ENCODE data around the gene TIAM2.

GRCh38 chr6:155254139-155254538 lies 259.0 kb downstream of the TIAM2 start:
- TF ChIP-seq CTCF (IDR thresholded peaks at IDR 0.05) = no peak
- TF ChIP-seq POLR2A (IDR thresholded peaks at IDR 0.05) = no peak

Measured in adrenal gland (tissue), 5 donors.